Head of caudate nucleus (tissue), 42 donors: ENCODE results near the gene ITPR1.

Experiments
- DNase-seq, 42 donors: peaks; one replicate each; pipeline versions ENCODE4 v3.0.0 to v3.0.0-alpha.2; 2020 to 2021; ENCODE audit warnings: mixed read lengths in 7 of 42
- intact Hi-C: fragments of 100-400 bp; cut with DNase I; formaldehyde crosslinking; loops from one replicate; pipeline ENCODE4 v1.15.0; 2022

Gene ITPR1

GRCh38 chr3:4895838-4896237 lies 402.7 kb downstream of the ITPR1 start:
- intact Hi-C loops, result no loop called here
- DNase-seq, result peak in 1 of 42 donors; percentile 49
